Small intestine (tissue), 7 donors: ENCODE data around the gene HOXB3. TPM values are rescaled to one million over a fixed set of nuclear protein-coding genes. Genes with fewer than 3 reads are reported as not detected.
"Not testable (repeated sequence)": the region's sequence is repeated elsewhere in the genome, so short reads cannot be mapped to it uniquely, and the experiment has no call there.

ENCODE experiments used
- DNase-seq, 2 donors: peaks; one replicate each; pipeline versions ENCODE4 v3.0.0 to v3.0.0-alpha.2; 2013
- FAIRE-seq: peaks from 2 replicates; lab custom pipeline; 2012; peaks lifted over from hg19 to GRCh38; lab: Jason Lieb, UNC
- H3K27ac ChIP-seq, 3 donors: one replicate each; pipeline ENCODE4 v1.5.1; 2013; ENCODE audit warnings: low read length in 2 of 3, mild to moderate bottlenecking in 2 of 3, control low read depth in 1 of 3, inconsistent platforms in 1 of 3, low read depth in 1 of 3, moderate library complexity in 1 of 3
- H3K27me3 ChIP-seq, 3 donors: one replicate each; pipeline ENCODE4 v1.6.1; 2013; ENCODE audit warnings: low read length in 3 of 3, inconsistent platforms in 1 of 3; ENCODE audit not compliant: control insufficient read depth in 3 of 3, insufficient read depth in 3 of 3
- H3K36me3 ChIP-seq, 3 donors: one replicate each; pipeline ENCODE4 v1.6.1; 2013; ENCODE audit warnings: low read length in 3 of 3, inconsistent platforms in 1 of 3, low read depth in 1 of 3, mild to moderate bottlenecking in 1 of 3, moderate library complexity in 1 of 3; ENCODE audit not compliant: control insufficient read depth in 3 of 3, insufficient read depth in 2 of 3
- H3K4me1 ChIP-seq, 3 donors: one replicate each; pipeline ENCODE4 v1.6.1; 2013; ENCODE audit warnings: low read length in 2 of 3, inconsistent platforms in 1 of 3, low read depth in 1 of 3, mild to moderate bottlenecking in 1 of 3, moderate library complexity in 1 of 3; ENCODE audit not compliant: control insufficient read depth in 3 of 3, insufficient read depth in 2 of 3
- H3K4me3 ChIP-seq, 3 donors: one replicate each; pipeline ENCODE4 v1.5.1; 2013; ENCODE audit warnings: low read length in 3 of 3, control low read depth in 1 of 3, inconsistent platforms in 1 of 3, low read depth in 1 of 3, mild to moderate bottlenecking in 1 of 3, moderate library complexity in 1 of 3
- H3K9me3 ChIP-seq, 2 donors: one replicate each; pipeline ENCODE4 v1.6.1; 2013; ENCODE audit warnings: low read depth in 1 of 2, low read length in 1 of 2; ENCODE audit not compliant: control insufficient read depth in 2 of 2, insufficient read depth in 1 of 2
- WGBS, 3 donors: extraction: QIAGEN DNeasy Blood & Tissue Kit; methylation state at CpG; one replicate each; pipeline ENCODE4 v1.1.7; 2013; 5-methylcytosine and 5-hydroxymethylcytosine counted together
- polyA plus RNA-seq, 4 donors: library from polyadenylated mRNA; stranded (reverse) in 3 of 4; unstranded in 1 of 4; fragments of 200-250 nt in 3 of 4; fragments of 120-200 nt in 1 of 4; gene quantifications; one replicate each; pipeline versions ENCODE4 v1.2.1 to v1.2.3, GENCODE V29; 2013
- donor health status: healthy with polysubstance abuse.
- donor health status: control.
- donor health status: control.
- donor health status: Bipolar disorder and iron deficiency.
- donor health status: healthy.

Gene HOXB3
- polyA plus RNA-seq, 4 donors: 1.4 to 19.6 (median 5.7) TPM; not detected in 1

GRCh38 chr17:48537316-48537715, 52.7 kb downstream of the HOXB3 start:
- Histone ChIP-seq H3K4me3 (no peak overlapping the region), H3K27ac (no peak overlapping the region), H3K4me1 (no peaks in the 10 kb centered on the region), H3K27me3 (peaks cover 0 to 42% (median 0%) of the 10 kb centered on the region in 3 donors), H3K9me3 (no peaks in the 10 kb centered on the region), H3K36me3 (peaks cover 0 to 5% (median 0%) of the 10 kb centered on the region in 3 donors)
- FAIRE-seq (no peak), DNase-seq (no peak)
- 91 to 93% (median 92%) methylated on average over 3 of the region's 3 CpGs for WGBS, 3 donors

GRCh38 chr17:48535793-48536559, 54.1 kb downstream of the HOXB3 start:
- not testable (repeated sequence) for H3K4me3 ChIP-seq, H3K9me3 ChIP-seq, DNase-seq, H3K4me1 ChIP-seq, H3K27ac ChIP-seq, FAIRE-seq, H3K36me3 ChIP-seq
- H3K27me3 ChIP-seq: peaks cover 0 to 36% (median 0%) of the 10 kb centered on the region in 3 donors
- WGBS, 3 donors: 79 to 86% (median 82%) methylated on average over 9 of the region's 9 CpGs

DNA sequence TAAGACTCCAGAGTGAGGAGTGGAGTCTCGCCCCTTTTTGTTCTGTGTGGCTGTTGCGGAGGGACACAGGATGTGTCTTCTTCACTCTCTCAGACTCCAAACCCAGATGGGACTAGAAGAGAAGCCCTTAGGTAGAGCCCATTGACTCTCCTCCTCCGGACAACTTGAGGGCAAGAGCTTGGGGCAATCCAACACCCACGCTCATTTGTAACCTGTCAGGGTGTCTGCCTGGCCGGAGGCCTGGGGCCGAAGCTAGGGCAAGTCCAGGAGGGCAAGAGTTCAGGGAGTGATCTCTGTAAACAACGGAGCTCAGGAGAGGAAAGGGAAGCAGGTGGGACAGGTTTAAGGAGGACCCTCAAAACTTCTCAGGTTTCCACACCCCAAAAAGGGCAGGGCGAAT, 57.8 kb downstream of the HOXB3 start:
- no peak overlapping the region for H3K4me3 ChIP-seq
- peaks cover 0 to 5% (median 0%) of the 10 kb centered on the region in 3 donors for H3K4me1 ChIP-seq
- H3K36me3 ChIP-seq: no peaks in the 10 kb centered on the region
- H3K27me3 ChIP-seq: peaks cover 0 to 49% (median 2%) of the 10 kb centered on the region in 3 donors
- WGBS, 3 donors: 44 to 81% (median 62%) methylated on average over 8 of the region's 8 CpGs
- DNase-seq (no peak), FAIRE-seq (no peak)
- H3K27ac ChIP-seq: no peak overlapping the region
- no peaks in the 10 kb centered on the region for H3K9me3 ChIP-seq

- Histone ChIP-seq H3K9me3 (no peaks in the 10 kb centered on the region), H3K27ac (no peak within 1 kb of the TSS), H3K4me3 (no peak within 1 kb of the TSS), H3K36me3 (no peaks in the 10 kb centered on the region), H3K27me3 (peaks cover 0 to 62% (median 5%) of the 10 kb centered on the region in 3 donors), H3K4me1 (peaks cover 0 to 10% (median 0%) of the 10 kb centered on the region in 3 donors)
- no peak for DNase-seq
- WGBS, 3 donors: 64 to 79% (median 79%) methylated on average over 15 of the region's 15 CpGs
- no peak for FAIRE-seq
These were observed 59.2 kb downstream of the HOXB3 start, which contains the start of gene HOXB1 for GRCh38 chr17:48530887-48531272. Gene HOXB1 (minus strand): TSS chr17:48531011. CDS start chr17:48530904, 107 bp downstream.

DNA sequence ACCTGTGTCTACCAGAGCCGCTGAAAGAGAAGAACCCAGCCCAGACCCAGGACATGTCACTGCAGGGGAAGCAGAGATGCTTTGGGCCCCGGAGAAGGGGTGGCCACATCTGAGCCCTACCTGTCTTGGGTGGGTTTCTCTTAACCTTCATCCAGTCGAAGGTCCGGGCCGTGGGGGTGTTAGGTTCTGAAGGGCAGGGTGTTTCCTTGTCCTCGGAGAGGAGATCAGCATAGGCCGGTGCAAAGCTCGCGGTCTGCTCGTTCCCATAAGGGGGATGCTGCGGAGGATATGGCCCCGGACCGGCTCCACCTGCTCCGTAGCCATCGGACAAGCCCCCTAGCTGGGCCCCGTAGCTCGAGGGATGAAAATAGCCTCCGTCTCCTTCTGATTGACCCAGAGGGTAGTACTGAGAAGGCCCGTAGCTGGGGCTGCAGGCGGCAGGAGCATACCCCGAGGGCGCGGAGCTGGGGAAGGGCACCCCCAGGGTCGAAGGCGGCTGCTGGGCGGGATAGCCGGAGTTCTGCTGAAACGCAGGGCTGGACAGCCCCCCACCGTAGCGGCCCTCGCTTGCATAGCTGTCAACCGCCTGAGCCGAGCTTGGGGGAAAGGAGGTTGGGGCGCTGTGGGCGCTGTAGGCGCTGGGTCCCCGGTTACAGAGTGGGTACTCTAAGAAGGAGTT, 59.7 kb downstream of the HOXB3 start:
- peaks cover 0 to 66% (median 5%) of the 10 kb centered on the region in 3 donors for H3K27me3 ChIP-seq
- H3K27ac ChIP-seq: no peak overlapping the region
- 53 to 77% (median 74%) methylated on average over 36 to 37 of the region's 37 CpGs for WGBS, 3 donors
- H3K4me1 ChIP-seq: peaks cover 0 to 10% (median 0%) of the 10 kb centered on the region in 3 donors
- no peak overlapping the region for H3K4me3 ChIP-seq
- no peak for DNase-seq
- no peak for FAIRE-seq
- H3K36me3 ChIP-seq: no peaks in the 10 kb centered on the region
- H3K9me3 ChIP-seq: no peaks in the 10 kb centered on the region

DNA sequence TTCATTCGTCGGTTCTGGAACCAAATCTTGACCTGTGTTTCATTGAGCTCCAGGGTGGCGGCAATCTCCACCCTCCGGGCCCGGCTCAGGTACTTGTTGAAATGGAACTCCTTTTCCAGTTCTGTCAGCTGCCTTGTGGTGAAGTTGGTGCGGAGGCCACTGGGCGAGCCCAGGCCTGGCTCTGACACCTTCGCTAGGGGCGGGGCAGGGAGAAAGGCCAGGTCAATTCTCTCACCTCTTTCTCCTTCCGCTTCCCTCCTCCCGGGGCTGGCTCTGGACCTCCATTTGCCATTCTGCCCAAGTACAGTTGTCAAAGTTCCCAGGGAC, 60.4 kb downstream of the HOXB3 start:
- Histone ChIP-seq H3K9me3 (no peaks in the 10 kb centered on the region), H3K4me3 (no peak overlapping the region), H3K36me3 (no peaks in the 10 kb centered on the region), H3K27ac (no peak overlapping the region), H3K4me1 (peaks cover 0 to 10% (median 0%) of the 10 kb centered on the region in 3 donors), H3K27me3 (peaks cover 0 to 69% (median 5%) of the 10 kb centered on the region in 3 donors)
- WGBS, 3 donors: 72 to 87% (median 80%) methylated on average over 11 of the region's 11 CpGs
- no peak for DNase-seq
- FAIRE-seq: no peak

DNA sequence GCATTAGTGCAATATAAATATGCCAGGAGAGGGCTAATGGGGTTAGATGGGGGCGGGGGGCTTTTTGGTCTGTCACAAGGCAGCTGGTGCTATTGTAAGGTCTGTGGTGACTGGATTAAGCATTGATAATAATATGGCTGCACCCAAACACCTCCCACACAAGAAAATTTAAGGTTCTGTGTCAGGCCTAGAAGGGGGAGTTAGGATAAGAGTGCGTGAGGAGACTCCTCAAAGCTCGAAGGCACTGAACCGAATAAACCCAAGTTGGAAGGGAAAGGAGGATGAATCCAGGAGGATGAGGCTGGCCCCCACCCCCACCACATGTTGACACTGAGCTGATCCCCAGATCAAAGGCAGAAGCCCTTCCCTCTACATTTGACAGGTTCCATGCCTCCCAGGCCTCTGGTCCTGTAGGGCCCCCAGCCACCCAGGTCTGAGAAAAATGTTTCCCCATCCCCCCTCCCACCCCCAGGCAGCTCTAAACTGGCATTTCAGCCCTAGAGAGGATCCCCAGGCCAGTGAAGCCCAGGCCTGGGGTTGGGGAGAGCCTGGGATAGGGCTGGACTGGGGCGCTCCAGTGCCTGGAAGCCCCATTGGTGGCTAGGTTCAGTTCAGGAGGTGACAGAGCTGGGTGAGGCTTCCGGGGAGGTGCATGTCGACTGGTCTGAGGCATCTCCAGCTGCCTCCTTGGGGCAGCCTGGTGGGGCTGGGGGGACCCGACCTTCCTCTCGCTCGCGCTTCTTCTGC, 60.9 kb downstream of the HOXB3 start:
- FAIRE-seq: no peak
- H3K36me3 ChIP-seq: no peaks in the 10 kb centered on the region
- H3K27ac ChIP-seq: no peak overlapping the region
- DNase-seq: no peak
- no peaks in the 10 kb centered on the region for H3K9me3 ChIP-seq
- H3K4me1 ChIP-seq: peaks cover 0 to 10% (median 0%) of the 10 kb centered on the region in 3 donors
- WGBS, 3 donors: 86 to 91% (median 89%) methylated on average over 11 of the region's 11 CpGs
- peaks cover 0 to 72% (median 5%) of the 10 kb centered on the region in 3 donors for H3K27me3 ChIP-seq
- H3K4me3 ChIP-seq: no peak overlapping the region
